Stimulated activated CD4-positive, alpha-beta T cell treated with anti-CD3 and anti-CD28 coated beads, Interleukin-1b, Interleukin-23, amount 100 ng/mL, for 24 hours (primary cell): Measurements from ENCODE around the gene NUMA1.

Experiments
- DNase-seq, 4 experiments: peaks; one replicate each; pipeline ENCODE4 v3.0.0-alpha.2; 2020; ENCODE audit warnings: low read depth in 4 of 4, low spot score in 1 of 4

NUMA1 gene

DNA sequence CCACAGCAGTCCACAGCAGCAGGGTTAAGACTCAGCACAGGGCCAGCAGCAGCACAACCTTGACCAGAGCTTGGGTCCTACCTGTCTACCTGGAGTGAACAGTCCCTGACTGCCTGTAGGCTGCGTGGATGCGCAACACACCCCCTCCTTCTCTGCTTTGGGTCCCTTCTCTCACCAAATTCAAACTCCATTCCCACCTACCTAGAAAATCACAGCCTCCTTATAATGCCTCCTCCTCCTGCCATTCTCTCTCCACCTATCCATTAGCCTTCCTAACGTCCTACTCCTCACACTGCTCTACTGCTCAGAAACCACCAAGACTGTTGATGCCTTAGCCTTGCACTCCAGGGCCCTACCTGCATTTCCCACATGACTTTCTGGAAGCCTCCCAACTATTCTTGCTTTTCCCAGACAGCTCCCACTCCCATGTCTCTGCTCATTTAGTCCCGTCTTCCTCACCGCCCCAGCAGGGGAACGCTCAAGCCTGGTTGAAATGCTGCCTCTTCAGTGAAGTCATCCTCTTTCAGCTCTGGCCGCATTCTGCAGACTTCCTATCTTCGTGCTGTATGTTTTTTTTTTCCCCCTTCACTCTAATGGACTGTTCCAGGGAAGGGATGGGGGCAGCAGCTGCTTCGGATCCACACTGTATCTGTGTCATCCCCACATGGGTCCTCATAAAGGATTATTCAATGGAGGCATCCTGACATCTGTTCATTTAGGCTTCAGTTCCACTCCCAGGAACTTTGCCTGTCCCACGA lies 78.3 kb downstream of the NUMA1 start:
- DNase-seq = no peak

DNA sequence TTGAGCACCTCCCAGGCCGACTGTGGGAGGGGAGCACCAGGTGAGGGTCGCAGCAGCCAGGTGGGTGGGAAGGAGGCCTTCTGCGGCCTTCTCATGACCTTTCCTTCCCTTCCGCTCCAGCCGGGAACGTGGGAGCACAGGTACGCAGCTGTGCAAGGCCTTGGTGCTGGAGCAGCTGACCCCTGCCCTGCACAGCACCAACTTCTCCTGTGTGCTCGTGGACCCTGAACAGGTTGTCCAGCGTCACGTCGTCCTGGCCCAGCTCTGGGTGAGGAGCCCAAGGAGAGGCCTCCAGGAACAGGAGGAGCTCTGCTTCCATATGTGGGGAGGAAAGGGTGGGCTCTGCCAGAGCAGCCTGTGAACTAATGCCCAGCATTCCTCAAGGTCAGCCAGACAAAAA lies 79.1 kb downstream of the NUMA1 start:
- DNase-seq = no peak

DNA sequence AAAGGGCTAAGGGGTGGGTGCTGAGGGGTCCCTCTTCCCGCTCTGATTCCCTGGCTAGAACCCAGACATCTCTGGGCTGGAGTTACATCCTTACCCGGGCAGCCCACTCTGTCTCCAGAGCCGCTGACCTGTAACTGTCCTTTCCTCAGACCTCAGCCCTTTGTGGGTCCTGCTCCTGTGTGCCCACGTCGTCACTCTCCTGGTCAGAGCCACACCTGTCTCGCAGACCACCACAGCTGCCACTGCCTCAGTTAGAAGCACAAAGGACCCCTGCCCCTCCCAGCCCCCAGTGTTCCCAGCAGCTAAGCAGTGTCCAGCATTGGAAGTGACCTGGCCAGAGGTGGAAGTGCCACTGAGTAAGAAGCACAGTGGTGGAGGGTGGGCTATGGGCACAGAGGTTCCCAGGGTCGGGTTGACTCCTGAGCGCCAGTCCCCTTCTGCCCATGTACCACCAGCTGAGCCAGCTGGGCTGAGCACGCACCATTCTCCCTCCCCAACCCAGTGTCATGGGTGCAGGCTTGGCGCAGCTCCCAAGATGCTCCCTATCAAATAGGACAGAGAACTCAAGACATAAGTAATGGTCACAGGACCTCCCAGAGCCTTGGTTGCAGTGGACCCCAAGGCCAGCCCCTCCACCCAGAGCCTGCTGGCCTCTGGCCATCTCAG lies 80.0 kb downstream of the NUMA1 start:
- no peak for DNase-seq

DNA sequence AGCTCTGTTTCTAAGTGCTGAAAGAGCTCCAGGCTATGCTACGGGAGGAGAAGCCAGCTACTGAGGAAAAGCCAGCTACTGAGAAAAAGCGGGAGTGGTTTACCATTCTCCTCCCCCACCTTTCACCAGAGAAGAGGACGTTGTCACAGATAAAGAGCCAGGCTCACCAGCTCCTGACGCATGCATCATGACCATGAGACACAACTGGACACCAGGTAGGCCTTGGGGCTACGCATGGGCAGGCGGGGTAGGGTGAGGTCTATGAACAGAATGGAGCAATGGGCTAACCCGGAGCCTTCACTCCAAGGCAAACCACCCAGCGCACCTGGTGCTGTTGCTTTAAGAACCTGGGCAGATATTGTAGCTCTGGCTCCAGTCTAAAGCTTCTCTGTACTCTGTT lies 80.5 kb downstream of the NUMA1 start:
- no peak for DNase-seq

DNA sequence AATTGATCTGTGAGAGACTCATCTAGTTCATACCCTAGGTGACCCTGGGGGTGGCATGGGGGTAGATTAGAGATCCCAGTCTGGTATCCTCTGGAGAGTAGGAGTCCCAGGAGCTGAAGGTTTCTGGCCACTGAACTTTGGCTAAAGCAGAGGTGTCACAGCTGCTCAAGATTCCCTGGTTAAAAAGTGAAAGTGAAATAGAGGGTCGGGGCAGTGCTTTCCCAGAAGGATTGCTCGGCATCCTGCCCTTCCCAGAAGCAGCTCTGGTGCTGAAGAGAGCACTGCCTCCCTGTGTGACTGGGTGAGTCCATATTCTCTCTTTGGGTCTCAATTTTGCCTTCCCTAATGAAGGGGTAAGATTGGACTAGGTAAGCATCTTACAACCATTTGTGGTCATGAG lies 81.0 kb downstream of the NUMA1 start:
- no peak for DNase-seq

DNA sequence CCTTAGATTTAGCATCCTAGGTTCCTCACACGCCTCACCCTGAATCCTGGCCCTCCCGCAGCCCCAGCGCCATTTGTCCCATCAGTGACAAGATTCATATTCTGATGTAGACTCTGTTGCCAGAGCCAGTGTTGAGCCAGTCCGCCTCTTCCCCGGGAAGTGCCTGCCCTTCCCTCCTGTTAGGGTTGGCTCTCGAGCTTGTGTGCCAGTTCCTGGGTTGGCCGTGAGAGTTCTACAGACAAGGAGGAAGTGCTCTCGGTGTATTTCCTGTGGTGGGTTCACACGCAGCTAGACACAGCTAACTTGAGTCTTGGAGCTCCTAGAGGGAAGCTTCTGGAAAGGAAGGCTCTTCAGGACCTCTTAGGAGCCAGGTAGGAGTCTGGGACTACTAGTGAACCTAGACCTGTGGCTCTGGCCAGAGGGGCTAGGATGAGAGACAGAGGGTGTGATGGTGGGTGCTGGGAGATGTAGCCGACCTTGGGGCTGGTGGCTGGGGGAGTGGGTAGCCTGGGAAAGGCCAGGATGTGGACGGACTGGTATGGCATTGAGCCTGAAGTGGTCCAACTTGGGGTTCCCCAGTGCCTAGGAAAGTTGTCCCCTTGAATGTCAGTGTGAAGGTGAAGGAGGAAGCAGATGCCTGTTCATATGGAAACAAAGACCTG lies 81.6 kb downstream of the NUMA1 start, which contains the start of gene IL18BP:
IL18BP (plus strand) TSS at position 261 of the 662 bp plus-strand sequence. CDS start 1,076 bp downstream, outside the sequence.
- DNase-seq = no peak

DNA sequence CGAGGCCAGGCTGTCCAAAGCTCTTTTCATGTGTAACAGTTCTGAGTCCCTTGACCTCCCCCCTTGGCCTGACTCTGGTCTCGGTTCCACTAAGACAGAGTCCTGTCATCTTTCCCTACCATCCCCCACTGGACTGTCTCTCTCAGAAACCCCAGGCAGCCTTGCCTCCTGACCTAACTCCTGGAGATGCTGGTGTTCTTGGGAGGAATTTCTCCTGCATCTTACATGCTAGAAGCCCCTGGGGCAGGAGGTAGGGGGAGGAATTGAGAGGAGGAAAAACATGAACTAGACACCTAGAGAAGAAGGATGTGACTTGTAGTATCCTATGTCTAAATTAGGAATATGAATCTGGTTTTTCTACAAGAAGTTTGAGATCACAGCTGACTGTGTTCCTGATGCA lies 82.3 kb downstream of the NUMA1 start:
- DNase-seq = no peak

DNA sequence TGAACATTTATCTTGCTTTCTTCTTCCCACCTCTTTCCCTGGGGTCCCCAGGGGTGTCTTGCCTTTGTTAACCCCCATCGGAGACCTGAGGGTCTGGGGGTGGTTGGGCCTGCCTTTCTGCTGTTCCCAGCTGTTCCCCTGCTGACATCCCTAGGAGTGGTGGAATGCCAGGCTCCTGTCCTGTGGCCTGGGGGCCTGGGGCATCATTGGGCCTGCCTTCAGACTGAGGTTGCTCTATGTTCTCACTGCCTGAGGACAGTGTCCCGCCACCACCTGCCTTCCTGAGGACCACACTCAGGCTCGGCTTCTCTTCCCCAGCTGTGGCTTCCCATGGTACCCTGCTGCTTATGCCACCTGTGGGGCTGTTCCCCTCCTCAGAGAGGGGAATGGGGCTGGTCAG lies 82.7 kb downstream of the NUMA1 start:
- no peak for DNase-seq

DNA sequence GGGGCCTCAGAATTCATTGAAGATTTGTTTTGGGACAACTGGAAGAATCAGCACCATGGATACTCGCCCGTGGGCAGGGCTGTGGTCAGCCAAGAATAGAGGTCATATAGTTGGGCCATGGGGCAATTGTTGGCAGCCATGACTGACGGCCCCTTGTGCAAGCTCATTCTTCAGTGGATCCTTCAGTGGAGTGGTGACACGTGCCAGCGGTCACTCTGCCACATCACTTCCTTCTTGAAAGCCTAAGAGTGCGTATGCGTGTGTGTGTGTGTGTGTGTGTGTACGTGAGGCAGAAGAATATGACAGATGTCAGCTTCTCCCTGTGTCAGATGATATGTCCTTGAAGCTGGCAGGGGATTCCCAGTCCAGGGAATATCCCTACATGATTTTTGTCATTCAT lies 83.4 kb downstream of the NUMA1 start:
- DNase-seq = no peak

DNA sequence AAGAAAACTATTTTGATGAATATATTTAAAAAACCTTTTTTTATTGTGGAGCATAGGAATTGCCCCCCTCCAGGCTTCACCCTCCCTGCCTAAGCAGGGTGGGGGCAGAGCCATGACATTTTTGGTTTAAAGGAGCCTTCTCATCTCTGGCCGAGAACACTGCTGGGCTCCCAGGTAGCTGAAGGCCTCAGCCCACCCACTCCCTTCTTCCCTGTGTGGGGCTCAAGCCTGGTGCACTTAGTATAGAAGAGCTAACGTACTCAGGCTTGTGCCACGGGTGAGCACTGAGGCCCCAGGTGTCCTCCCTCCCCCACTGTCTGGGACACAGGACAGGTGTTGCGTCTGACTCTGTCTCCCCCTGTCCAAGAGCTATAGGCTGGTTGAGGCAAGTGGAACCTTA lies 83.8 kb downstream of the NUMA1 start:
- DNase-seq = no peak

DNA sequence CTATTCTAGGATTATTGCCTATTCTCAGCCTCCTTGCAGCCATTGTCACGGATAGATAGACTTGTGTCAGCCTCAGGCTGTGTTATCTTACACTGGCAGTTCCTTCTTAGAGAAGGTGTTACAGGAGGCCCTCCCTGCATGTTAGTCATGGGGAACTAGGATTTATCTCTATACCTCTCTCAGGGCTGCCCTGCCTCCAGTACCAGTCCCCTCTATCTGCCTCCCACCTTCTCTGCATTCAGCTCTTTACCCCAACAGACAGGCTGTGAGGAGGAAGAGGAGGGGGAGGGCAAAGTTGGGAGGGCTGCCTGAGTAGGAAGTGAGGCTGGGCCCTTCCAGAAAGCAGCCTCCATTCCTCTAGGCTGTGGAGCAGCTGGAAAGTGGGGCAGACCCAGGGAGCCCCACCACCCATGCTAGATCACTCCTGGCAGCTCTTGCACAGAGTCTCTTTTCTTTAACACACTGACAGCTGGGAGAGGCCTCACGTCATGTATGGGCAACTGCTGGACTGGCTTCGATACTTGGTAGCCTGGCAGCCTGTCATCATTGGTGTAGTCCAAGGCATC lies 84.5 kb downstream of the NUMA1 start:
- no peak for DNase-seq

DNA sequence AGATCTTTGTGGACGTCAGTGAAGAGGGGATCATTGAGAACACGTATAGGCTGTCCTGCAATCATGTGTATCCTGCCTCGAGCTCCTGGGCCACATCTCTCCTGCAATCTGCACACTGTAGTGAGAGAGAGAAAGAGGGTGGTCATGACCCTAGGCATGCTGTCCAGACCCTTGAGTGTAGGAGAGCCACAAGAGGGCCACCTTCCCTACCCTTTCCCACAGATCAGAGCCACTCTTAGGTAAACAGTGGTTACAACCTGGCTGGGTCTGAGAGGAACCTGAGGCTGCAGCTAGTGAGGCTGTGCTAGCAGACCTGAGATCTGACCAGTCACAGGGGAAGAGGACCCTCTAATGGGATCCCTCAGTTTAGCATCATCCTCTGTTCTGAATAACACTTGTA lies 85.6 kb downstream of the NUMA1 start:
- DNase-seq = no peak

DNA sequence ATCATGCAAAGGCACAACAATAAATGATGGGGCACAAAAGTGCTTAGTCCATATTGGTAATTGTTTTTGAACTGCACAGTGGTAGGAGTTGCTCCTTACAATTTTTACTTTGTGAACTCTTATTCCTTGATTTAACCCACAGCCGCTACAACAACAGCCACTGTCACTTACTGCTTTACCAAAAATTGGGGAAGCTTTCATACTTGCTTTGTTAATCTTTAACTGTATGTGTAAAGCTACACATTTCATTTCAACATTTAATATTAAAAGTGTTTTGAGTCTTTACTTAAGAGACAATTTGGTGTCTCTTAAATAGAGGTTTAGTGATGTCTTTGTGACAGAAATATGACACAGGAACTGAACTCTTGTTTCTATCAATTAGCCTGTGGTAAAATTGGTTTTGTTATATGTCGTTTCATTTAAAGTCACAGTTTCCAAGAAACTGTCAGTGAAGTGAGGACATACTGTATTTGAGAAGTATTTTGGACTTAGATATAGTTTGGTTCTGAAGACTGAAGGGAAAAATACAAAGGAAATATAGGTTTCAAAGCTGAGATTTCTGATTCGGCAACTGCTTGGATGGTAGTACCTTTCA lies 88.1 kb downstream of the NUMA1 start:
- no peak for DNase-seq

DNA sequence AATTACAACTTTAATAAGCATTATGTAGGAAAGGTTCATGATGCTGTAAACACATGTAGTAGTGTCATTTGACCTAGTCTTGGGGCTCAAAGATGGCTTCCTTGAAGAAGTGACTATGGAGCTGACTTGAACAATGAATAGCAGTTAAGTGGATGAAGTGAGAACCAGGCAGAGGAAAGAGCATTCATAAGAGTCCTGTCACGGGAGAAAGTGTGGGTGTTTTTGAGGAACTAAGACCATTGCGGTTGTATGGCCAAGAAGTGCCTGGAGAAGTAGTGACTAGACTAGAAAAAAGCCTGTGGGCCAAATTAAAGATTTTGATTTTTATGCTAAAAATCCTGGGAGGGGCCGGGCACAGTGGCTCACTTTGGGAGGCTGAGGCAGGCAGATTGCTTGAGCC lies 88.8 kb downstream of the NUMA1 start:
- no peak for DNase-seq

DNA sequence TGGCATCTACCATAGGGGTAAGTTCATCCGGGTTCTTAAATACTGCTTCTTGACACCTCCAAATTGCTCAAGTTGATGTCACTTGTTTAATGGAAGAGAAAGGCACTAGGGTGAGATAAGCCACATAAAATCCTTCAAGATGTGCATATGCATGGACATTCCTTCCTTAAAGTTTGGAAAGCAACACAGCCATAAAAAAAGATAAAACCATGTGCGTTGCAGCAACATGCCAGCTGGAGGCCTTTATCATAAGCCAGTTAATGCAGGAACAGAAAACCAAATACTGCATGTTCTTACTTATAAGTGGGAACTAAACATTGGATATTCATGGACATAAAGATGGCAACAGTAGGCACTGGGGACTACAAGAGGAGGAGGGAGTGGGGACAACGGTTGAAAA lies 89.6 kb downstream of the NUMA1 start:
- no peak for DNase-seq

DNA sequence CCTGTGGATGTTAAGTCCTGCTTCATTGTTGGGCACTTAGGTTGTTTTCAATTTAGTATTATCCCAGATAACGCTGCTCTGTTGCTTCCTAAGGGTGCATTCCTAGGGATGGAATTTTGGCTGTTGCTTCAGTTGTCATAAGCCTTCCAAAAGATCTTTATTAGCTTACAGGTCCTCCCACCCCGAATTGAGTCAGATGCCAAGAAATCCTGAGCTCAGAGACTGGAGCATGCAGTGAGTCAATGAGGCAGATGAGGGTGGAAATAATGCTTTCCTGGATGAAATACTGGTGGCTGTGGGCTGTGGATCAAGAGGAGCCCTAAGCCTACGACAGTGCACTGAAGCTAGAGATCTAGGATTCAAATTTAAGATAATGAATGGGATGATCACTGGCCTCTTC lies 92.3 kb downstream of the NUMA1 start:
- DNase-seq = no peak

DNA sequence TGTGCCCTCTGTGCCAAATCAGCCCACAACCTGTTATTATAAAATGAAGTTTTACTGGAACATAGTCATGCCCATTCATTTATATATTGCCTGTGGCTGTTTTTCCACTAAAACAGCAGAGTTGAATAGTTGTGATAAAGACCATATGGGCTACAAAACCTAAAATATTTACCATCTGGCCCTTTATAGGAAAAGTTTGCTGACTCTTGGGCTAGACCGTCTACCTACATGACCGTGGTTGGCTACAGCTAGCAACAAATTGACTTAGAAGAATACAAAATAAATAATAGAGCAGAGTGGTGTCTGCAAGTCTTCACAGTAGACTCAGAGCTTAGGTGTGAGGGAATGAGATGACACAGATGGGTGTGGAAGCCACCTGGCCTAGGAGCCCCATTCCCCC lies 92.8 kb downstream of the NUMA1 start:
- DNase-seq = no peak

DNA sequence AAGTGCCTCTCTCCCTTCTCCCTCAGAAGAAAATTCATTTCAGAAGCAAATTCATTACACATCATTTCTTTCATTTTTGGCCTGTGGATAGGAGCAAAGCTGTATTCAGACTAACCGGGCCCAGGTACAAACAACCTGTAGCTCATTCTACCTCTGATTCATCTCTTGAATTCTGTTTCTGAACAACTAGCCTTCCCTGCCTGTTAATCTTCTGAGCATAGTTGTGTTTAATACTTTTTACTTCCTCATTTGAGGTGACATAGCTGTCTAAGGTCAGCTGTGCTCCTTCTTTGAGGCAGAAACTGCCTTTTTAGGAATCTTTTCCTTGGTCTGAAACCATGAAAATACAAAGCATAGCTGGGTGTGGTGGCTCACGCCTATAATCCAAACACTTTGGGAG lies 94.2 kb downstream of the NUMA1 start:
- DNase-seq = no peak

DNA sequence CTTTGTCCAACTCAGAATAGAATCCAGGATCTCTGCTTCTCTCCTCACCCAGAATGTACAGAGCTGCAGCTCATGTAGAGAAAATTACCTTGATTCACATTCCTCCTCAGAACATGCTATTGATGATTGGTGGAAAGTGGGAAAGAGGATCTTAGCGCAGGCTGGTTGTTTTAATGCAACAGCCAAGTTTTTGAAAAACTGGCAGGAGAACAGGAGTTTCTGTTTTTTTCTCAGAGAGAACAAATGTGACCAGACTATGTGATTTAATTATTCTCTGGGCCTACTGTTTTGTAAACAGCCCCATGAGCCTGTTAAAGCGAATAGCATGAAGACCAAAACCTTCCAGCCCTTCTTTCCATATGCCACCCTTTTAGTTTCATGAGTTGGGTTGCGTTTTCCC lies 100.7 kb downstream of the NUMA1 start:
- DNase-seq = no peak

DNA sequence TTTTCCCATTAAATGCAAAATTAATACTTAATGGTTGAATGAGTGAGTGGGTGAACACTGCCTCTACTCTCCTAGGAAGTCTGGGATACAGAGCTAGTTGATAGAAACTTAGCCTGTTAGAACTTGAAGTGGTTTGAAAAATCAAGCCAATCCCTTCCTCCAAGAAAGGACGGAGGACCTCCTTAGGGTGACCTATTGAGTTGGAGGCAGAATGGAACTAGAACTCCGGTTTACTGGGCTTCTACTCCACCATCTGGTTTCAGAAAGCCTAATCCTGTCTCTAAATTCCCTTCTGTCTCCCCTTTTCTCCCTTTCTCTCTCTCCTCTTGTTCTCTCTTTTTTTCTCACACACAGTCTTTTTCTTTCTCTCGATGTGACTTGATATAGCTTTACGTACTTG lies 101.2 kb downstream of the NUMA1 start:
- no peak for DNase-seq

DNA sequence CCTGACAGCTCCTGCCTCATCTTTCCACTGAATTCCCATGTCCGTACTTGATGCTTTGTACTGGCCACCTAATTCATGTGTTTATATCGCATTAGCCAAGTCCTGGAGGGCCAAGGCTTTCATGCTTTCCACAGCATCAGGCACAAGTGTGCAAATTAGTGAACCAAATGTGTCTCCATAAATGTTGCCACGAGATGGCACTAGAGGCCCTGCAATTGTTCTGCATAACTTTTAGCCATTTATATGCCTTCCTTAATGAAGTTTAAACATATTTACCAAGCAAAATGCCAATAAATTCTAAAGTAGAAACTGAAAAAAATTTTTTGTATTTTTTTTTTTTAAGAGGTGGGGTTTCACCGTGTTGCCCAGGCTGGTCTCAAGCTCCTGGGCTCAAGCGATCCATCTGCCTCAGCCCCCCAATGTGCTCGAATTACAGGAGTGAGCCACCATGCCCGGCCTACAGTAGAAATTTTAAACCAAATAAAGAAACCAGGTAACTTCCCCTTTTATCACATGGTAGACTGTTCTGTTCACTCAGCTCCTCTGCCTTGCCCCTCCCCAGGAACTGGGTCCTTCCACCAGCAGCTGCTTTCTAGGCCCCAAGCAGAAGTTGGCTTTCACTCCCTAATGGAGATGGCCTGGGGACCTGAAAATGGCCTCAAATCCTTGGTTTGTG lies 102.5 kb downstream of the NUMA1 start:
- DNase-seq = peak in 1 of 4 experiments; percentile 20
